GM19239 (cell line): Measurements from ENCODE around the gene MPZL2.
A peak's percentile ranks its signal among the peaks of the same experiment; 100 is the strongest.

Source experiments
- DNase-seq: peaks from one replicate; pipeline ENCODE4 v3.0.0; 2011; ENCODE audit warnings: low spot score; ENCODE audit not compliant: insufficient read length
- FAIRE-seq: peaks from 2 replicates; lab custom pipeline; 2011; peaks lifted over from hg19 to GRCh38; lab: Jason Lieb, UNC

Gene MPZL2

DNA sequence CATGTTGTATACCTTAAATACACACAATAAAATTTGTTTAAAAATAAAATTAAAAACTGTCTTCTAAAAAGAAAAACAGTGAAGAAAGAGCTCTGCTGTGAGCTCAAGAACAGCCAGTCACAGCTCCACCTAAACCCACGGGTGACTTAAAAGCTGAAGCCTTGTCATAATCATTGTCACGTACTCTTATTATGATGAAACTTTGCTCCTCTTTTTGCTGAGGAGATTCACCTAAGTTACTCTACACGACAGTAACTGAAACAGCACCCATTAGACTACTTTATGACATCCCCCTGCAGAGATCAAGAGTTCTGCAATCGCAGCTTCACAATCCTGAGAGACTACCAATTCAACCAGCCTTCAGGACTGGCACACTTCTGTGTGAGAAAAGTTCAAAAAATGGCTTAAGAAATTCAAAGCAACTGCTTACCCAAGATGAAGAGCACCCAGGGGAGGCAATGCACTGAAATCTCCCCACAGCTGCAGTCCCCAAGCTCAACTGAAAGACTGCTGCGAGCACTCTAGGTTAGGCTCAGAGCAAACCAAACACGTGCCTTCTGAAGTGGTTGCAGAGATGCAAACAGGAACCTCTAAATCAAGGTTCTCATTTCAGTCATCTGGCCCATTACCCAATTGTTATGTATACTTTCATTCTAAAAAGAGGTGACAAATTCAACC, 39.4 kb downstream of the MPZL2 start, which contains the start of gene JAML:
Gene JAML, minus strand, starts transcription at position 501 of the 678 bp plus-strand sequence. CDS start 10,145 bp downstream, outside the sequence.
- FAIRE-seq: peak; percentile 91

DNA sequence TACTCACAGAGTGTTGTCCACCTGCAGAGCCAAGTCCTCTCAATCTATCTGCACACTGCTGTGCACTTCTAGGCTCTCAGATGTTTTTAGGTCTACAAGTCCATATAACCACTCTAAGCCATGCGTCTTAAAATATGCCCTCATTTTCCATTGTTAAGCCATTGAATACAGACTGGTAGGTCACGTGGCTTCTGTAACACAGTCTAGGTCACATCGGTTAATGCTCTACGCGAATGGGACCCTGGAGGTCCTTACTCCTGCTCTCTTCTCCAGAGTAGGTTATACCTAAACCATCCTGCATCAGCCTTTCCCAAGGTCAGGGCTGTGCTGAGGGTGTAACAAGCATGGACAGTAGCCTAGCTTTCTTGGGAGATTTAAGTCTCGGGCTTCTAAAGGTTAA, 40.1 kb downstream of the MPZL2 start:
- FAIRE-seq: peak; percentile 84
- no peak for DNase-seq

More for the DNA sequence above, 39.4 kb downstream of the MPZL2 start, which contains the start of gene JAML:
- no peak for DNase-seq

DNA sequence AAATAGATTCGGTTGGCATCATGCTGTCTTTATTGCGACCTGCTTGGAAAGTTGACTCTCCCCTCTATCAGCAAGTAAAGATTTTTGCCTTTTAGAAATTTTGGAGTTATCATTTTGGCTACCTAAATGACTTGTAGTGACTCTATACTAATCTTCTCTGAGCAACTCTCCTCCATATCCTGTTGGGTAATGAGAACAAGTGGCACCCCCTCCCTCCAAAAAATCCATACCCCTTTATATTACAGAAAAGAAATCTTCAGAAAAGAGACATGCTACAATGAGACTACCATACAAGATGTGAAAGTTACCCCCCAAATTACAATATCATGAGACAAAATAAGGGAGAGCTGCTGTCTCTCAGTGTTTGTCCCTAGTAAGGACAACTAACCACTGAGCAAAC, 40.5 kb downstream of the MPZL2 start:
- DNase-seq (no peak), FAIRE-seq (no peak)

DNA sequence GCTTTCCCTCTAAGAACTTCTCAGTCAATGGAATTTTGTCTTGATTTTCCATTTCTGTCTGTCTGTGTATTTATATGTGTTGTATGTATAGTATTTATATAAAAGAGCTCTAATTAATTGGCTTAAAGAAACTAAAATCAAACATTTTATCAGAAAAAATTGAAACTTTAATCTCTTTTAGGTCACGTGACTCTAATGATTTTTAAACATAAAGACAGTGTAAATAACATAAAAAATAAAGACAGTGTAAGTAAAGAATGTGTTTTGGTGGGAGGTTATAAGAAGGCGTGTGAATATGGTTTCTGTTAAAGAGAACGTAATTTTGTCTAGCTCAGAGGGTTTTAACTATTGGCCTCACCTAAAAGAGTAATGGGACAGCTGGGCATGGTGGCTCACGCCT, 41.7 kb downstream of the MPZL2 start:
- FAIRE-seq (no peak), DNase-seq (no peak)

DNA sequence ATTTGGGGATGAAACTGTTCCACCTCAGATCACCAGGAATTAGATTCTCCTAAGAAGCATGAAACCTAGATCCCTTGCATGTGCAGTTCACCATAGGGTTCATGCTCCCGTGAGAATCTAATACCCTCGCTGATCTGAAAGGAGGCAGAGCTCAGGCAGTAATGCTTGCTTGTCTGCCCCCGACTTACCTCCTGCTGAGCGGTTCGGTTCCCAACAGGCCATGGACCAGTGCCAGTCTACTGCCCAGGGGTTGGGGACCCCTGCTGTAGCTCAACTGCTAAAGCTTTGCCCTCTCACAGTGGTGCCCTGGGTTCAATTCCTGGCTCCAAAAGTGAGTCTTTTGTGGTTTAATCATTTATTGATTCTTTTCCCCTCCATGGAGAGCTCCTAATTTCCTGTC, 42.7 kb downstream of the MPZL2 start:
- FAIRE-seq: no peak

DNA sequence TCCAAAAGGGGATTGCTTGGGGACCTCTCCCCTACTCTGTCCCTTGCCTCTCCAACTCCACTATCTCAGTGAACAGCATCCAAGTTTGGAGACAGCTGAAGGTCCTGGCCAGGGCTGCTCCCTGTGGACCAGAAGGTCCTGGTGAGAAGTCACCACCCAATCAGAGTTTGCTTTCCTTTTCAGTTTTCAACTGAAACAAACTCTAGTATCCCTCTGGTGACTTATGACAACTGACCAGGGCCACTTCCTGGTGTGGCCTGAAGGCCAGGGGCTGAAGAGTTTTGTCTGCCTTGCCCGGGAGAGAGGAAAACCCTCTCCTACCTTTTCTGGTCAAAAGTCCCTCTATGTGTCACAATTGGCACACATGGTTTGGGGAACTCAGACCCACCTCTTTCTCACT, 44.4 kb downstream of the MPZL2 start:
- FAIRE-seq (peak; percentile 75), DNase-seq (no peak)

More for the DNA sequence above, 42.7 kb downstream of the MPZL2 start:
- DNase-seq: no peak

DNA sequence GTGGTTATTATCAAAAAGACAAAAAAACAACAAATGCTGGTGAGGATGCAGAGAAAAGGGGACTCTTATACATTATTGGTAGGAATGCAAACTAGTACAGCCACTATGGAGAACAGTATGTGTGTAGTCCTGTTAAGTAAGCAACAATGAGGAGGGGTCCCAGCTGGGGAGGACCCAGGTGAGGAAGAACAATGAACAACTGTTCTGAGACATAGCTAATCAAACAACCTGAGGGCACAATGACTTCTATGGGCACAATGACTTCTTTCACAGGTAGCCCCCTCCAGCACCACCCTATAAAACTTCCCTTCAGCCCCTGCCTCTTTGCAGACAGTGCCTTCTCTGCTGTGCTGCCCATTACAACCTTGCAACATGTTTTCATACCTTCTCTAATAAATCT, 44.9 kb downstream of the MPZL2 start:
- no peak for DNase-seq
- no peak for FAIRE-seq

DNA sequence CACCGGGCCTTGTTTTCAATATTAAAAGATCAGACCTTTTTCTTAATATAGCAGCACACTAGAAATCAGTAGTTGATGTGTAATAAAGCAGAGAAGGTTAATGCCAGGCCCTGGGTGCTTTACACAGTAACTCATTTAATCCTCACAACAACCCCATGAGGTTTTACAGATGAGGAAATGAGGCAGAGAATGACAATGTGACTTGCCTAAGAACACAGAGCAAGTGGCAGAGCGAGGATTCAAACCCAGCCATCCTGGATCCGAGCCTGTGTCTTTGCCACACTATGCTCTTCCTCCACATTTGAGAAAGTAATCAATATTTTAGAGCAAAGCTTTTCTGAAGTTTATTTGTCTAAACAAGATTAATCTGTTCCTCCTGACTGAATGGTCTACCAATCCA, 46.5 kb downstream of the MPZL2 start:
- no peak for DNase-seq
- peak; percentile 14 for FAIRE-seq

DNA sequence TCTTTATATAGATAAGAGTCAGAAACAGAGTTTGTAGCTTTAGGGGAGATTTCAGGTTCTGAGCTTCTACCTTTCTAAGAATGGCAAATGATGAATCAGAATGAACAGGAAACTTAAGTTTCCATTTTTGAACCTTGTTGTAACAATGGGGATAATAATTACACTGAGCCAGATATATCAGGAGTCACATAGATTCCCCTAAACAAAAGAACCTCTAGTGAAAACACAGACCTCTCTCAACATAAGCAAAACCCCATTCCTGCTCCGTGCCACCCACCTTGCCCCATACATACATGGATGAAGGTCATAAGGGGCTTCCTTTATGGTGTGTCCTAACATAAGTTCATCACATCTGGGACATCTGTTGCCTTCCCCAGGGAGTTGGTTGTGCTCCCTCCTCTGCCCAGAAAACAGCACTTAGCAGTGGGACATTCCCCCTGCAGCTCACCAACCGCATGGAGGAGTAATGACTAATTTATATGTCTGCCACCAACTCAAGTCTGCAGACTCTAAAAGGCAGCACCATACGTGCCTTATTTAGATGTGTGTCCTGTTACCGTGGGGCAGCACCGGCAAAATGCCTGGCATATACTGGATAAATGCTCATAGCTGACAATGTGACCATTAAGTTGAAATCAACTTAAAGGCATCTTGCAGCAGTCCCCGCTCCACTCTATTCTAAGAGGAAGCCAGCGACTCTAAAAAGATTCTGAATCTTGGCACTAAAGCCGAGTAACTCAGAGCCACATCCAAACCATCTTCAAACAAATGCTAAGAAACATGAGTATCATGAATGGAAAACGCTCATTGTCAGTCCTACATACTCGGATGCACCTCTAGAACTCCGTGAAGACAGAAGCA, 47.2 kb downstream of the MPZL2 start:
- FAIRE-seq: peak; percentile 94
- no peak for DNase-seq

DNA sequence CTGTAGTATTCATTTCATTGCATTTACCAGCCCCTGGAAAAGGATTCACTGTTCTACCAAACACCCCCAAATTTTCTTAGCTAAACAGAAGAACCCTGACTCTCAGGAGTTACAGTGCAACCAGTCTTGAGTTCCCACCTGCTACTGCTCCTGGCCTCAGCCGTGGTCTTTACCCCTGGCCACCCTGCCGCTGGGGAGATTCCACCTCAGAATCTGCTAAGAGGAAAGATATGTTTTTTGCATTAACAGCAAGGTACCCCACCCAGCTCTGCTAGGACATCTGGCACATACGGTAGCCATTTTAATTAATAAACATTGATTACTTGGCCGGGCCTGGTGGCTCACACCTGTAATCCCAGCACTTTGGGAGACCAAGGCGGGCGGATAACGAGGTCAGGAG, 48.3 kb downstream of the MPZL2 start:
- peak; percentile 26 for FAIRE-seq
- DNase-seq: no peak

DNA sequence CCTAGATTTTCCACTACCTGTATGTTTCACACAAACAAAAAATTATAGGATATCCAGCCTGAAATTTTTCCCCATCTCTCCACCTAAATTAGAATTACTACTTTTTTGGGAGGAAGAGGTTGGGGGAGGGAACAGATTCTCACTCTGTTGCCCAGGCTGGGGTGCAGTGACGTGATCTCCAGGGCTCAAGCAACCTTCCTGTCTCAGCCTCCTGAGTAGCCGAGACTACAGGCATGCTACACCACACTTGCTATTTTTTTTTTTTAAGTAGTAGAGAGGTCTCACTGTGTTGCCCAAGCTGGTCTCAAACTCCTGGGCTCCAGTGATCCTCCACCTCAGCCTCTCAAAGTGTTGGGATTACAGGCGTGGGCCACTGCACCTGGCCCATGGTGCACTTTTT, 48.8 kb downstream of the MPZL2 start:
- peak; percentile 84 for FAIRE-seq
- no peak for DNase-seq

DNA sequence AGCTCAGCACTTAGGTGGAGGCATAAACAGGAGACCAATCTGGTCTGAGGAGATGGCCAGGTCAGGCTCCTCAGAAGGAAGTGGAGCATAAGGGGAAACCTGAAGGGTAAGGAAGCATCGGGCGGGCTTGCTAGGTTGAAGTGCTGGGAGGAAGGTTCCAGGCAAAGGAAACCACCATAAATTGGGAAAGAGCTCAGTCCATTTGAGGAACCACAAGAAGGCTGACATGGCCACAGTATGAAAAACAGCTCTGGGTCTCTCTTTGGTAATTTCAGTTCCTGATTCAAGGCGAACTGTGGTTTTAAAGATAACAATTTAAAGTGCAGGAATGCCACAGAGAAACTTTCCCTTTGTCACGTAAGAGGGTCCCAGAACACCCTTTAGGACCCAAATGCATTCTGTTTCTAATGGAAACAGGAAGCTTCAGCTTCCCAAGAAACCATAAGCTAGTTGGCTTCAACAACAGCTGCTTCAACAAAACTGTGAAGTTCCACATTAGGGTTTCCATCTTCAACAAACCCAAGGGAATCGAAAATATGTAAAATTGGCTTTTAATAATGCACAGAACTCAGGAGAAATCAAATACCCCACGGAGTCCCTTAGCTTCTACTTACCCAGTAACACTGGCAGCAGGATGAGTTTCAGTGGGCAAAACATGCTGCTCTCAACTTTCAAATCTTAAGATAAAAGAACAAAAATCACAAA, 49.7 kb downstream of the MPZL2 start:
- peak; percentile 99 for FAIRE-seq
- no peak for DNase-seq

DNA sequence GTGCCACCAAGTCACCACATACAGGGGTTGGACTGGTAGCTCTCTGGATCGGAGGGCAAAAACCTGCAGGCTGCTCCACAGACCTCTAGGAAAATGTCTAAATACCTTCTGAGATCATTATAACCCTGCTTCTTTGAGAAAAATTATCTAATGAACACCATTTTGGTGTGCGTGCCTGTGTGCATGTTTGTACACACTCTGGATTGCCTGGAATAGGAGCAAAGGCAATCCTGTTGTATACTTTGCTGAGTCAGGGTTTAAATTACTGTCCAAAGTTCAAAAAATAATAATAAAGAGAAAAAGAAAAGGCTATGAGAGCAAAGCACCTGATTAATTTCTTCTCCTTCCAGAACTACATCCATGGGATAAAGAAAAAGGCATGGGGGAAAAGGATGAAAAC, 50.3 kb downstream of the MPZL2 start:
- DNase-seq (no peak), FAIRE-seq (no peak)

DNA sequence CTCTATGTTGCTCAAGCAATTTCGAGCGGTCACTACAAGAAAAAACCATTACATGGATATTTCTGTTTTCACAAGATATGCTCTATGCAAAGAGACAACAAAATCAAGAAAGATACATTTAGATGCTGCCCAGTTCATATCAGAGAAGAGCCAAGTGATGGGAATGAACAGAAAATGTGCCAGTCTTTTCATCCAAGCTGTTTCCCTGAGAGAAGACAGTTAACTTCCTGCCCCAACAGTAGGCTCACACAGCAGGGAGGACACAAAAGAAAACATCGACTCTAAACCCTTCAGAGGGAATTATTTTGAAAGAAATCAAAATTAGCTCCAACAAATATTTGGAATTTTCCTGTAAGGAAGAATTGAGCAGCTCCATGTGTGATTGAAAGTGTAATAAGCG, 50.9 kb downstream of the MPZL2 start:
- DNase-seq: no peak
- FAIRE-seq: peak; percentile 4

DNA sequence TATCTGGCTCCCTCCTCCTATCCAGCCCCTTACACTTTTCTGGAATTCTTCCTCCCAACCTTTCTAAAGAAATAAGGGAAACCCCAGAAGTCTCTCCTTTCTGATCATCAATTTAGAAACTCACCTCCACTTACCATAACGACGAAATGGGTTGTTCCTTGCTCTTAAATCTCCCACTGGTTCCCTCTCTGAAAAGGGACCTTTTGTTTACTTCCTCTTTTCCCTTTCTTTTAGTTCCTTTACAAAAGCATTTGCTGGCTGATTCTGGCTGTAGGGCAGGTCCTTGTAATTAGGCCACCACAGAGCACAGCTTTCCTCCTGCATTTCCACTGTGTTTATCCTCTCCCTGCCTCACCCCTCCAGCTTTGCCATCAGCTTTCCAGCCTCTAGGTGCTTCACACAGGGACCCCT, 51.3 kb downstream of the MPZL2 start:
- no peak for DNase-seq

DNA sequence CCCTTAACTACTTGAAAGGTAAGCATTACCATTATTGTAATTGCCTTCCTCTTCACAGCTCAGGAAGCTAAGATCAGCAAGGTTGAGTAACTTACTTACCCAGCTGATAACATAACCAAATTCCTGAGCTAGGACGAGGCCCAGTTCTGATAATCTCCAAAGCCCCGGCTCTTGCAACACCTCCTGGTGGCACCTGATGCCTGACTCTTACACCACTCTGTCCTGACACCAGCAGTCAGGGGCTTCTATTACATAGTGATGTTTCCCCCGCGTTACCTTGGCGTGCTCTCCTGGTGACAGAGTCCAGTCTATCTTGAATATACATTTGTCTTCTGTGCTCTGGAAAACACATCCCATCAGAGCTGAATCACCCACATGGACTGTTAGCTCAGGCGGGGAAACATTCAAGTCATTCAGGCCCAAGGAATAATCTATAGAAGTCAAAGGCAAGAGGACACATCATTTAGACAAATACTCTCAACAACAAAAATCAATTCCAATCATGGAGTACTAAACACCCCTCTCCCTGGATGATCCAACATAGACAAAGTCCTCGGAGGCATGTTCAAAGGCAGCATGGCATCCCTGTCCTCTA, 51.9 kb downstream of the MPZL2 start:
- no peak for FAIRE-seq

More for the DNA sequence above, 51.3 kb downstream of the MPZL2 start:
- peak; percentile 66 for FAIRE-seq

DNA sequence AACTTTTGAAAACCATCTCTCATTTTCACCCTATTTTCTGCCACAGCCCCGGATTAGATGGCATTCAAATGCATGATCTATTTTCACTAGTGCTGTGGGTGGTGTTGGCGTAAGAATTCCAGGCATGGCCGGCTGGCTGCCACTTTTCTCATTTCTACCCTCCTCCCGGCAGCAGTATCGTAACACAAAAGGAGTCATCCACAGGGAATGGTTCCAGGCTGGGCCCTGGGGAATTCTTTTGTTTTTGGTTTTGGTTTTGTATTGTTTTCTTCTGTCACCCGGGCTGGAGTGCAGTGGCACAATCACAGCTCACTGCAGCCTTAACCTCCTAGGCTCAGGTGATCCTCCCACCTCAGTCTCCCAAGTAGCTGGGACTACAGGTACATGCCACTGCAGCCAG, 53.1 kb downstream of the MPZL2 start:
- no peak for FAIRE-seq

More for the DNA sequence above, 51.9 kb downstream of the MPZL2 start:
- no peak for DNase-seq

DNA sequence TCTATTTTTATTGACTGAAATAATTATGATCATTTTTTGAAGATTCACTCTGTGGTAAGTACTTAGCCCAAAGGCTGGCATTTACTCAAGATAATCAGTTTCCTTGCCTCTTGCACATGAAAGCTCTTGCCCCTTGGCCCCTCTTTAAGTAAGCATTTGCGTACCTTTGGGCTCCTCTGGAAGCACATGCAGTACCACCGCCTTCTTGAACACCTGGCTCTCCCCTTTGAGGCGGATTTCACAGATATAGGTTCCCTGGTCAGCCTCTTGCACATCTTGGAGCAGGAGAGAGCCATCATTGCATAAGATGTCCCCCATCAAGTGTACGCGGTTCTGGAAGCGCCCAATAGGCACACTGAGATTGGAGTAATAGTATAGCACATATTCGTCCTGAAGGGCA, 53.8 kb downstream of the MPZL2 start:
- FAIRE-seq (no peak), DNase-seq (no peak)

More for the DNA sequence above, 53.1 kb downstream of the MPZL2 start:
- no peak for DNase-seq

DNA sequence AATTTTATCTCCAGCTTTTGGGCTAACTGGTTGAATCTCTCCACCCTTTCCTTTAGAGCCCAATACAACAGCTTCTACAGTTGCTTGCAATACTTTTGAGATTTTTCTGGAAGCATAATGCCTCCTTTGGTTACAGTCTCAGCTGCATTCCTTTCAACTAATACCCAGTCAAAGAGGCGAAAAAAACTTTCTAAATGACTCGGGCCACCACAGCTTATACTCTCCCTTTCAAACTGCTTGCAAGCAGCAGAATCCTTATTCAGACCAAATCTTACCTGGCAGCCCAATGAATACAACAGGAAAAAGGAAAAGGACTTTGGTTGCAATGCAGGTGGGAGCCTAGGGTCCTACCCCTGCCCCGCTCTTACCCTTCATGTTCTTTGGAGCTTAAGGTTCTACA, 55.1 kb downstream of the MPZL2 start:
- DNase-seq (no peak), FAIRE-seq (no peak)

DNA sequence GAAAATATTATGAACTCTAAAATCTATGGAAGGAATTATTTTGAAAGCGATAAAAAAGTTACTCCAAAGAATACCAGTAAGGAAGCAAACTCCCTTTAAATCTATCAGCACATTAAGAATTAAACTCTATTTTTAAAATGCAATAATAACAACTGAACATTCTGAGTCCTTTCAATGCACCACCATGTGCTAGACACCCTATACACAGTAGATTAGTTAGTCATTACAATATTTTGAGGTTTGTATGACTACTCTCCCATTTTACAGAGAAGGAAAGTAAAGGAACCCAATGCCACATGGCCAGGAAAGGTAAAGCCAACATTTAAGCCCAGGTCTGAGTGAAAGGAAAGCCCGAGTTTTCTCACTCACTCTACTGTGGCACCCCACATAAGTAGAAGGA, 57.0 kb downstream of the MPZL2 start:
- FAIRE-seq: no peak
- no peak for DNase-seq
